ENCODE data around the gene DCDC2. TPM values are rescaled to one million over a fixed set of nuclear protein-coding genes. Genes with fewer than 3 reads are reported as not detected.
"Not testable (repeated sequence)": the region's sequence is repeated elsewhere in the genome, so short reads cannot be mapped to it uniquely, and the experiment has no call there.

Gene DCDC2
- total RNA-seq, 4 donors from 2014 or later: 0.29 to 0.64 (median 0.42) TPM

GRCh38 chr6:24307881-24308280 is 50.0 kb downstream of the DCDC2 start:
- DNase-seq (no peak), ATAC-seq (no peak)
- in situ Hi-C loops (cut with MboI; ENCODE audit: low sequenced_read_pairs in 4 of 4) (no loop called here), intact Hi-C loops (cut with DNase I; ENCODE audit: low total_unique reads) (no loop called here)
- Histone ChIP-seq H3K4me3 (no peak overlapping the region), H3K9me3 (no peaks in the 10 kb centered on the region), H3K36me3 (no peaks in the 10 kb centered on the region), H3K27me3 (no peaks in the 10 kb centered on the region), H3K27ac (no peak overlapping the region), H3K4me1 (no peaks in the 10 kb centered on the region)
- TF ChIP-seq POLR2A (IDR thresholded peaks at IDR 0.05) (no peak), CTCF (IDR thresholded peaks at IDR 0.05 in 4 of 5, conservative IDR thresholded peaks at IDR 0.05 in 1 of 5) (no peak)

GRCh38 chr6:24306936-24307335 is 50.9 kb downstream of the DCDC2 start:
- Histone ChIP-seq H3K27ac (no peak overlapping the region), H3K27me3 (no peaks in the 10 kb centered on the region), H3K36me3 (no peaks in the 10 kb centered on the region), H3K4me1 (no peaks in the 10 kb centered on the region), H3K9me3 (no peaks in the 10 kb centered on the region), H3K4me3 (no peak overlapping the region)
- no peak for ATAC-seq
- in situ Hi-C loops (cut with MboI; ENCODE audit: low sequenced_read_pairs in 4 of 4): no loop called here
- TF ChIP-seq CTCF (IDR thresholded peaks at IDR 0.05 in 4 of 5, conservative IDR thresholded peaks at IDR 0.05 in 1 of 5): no peak
- no peak for TF ChIP-seq POLR2A (IDR thresholded peaks at IDR 0.05)
- no peak for DNase-seq
- intact Hi-C loops (cut with DNase I; ENCODE audit: low total_unique reads): no loop called here

GRCh38 chr6:24306038-24306437 is 51.8 kb downstream of the DCDC2 start:
- Histone ChIP-seq H3K27me3 (no peaks in the 10 kb centered on the region), H3K4me1 (no peaks in the 10 kb centered on the region), H3K36me3 (no peaks in the 10 kb centered on the region), H3K9me3 (no peaks in the 10 kb centered on the region), H3K27ac (no peak overlapping the region), H3K4me3 (no peak overlapping the region)
- intact Hi-C loops (cut with DNase I; ENCODE audit: low total_unique reads) (no loop called here), in situ Hi-C loops (cut with MboI; ENCODE audit: low sequenced_read_pairs in 4 of 4) (no loop called here)
- ATAC-seq (no peak), DNase-seq (no peak)
- TF ChIP-seq CTCF (IDR thresholded peaks at IDR 0.05 in 4 of 5, conservative IDR thresholded peaks at IDR 0.05 in 1 of 5): no peak
- no peak for TF ChIP-seq POLR2A (IDR thresholded peaks at IDR 0.05)

GRCh38 chr6:24296944-24297343 is 60.9 kb downstream of the DCDC2 start:
- no peak for DNase-seq
- in situ Hi-C loops (cut with MboI; ENCODE audit: low sequenced_read_pairs in 4 of 4): loop anchor here in 1 of 4 donors (25.0 kb wide), 1 partner anchor 90 kb away; no protein-coding TSS in a partner anchor
- no peak for TF ChIP-seq CTCF (IDR thresholded peaks at IDR 0.05 in 4 of 5, conservative IDR thresholded peaks at IDR 0.05 in 1 of 5)
- no peak for TF ChIP-seq POLR2A (IDR thresholded peaks at IDR 0.05)
- Histone ChIP-seq H3K9me3 (no peaks in the 10 kb centered on the region), H3K36me3 (no peaks in the 10 kb centered on the region), H3K4me1 (no peaks in the 10 kb centered on the region), H3K27ac (no peak overlapping the region), H3K4me3 (no peak overlapping the region), H3K27me3 (no peaks in the 10 kb centered on the region)
- intact Hi-C loops (cut with DNase I; ENCODE audit: low total_unique reads): no loop called here
- ATAC-seq: no peak

- H3K4me3 ChIP-seq; ATAC-seq; H3K4me1 ChIP-seq; DNase-seq; H3K27me3 ChIP-seq; H3K27ac ChIP-seq; intact Hi-C loops (cut with DNase I; ENCODE audit: low total_unique reads); H3K9me3 ChIP-seq; H3K36me3 ChIP-seq: not testable (repeated sequence)
- in situ Hi-C loops (cut with MboI; ENCODE audit: low sequenced_read_pairs in 4 of 4): loop anchor here in 1 of 4 donors (25.0 kb wide), 1 partner anchor 93 kb away; no protein-coding TSS in a partner anchor
Measured at GRCh38 chr6:24293852-24294251, 64.0 kb downstream of the DCDC2 start.

Data from gastrocnemius medialis (tissue), 4 donors.